ENCODE measurements around the gene MAPKAPK2.
"Not testable (repeated sequence)": the region's sequence is repeated elsewhere in the genome, so short reads cannot be mapped to it uniquely, and the experiment has no call there.

Gene MAPKAPK2

DNA sequence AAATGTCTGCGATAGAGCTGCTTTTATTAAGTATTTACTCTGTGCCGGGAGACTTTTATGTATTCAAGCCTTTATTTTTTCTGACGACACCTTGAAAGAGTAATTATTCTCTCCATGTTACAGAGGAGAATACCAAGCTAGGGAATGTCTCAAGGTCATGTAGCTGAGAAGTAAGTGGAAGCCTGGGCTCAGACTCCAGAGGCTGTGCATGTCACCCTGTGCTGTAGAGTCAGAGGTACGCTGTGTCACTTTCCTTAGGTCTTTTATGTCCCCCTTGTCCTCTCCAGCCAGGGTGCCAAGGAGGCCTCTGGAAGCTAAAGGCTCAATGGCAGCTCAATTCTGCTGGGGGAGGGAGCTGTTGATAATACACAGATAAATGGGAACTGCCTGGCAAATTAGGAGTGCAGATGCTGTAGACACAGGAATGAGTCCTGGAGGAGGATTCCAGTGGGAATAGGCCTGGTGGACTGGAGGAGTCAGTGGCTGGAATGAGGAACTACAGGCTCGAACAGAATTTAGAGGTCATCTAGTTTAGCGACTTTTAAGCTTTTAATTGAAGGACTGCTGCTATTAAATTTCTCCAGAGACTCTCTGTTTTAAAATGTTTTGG, 76.6 kb downstream of the MAPKAPK2 start:
- Mint-ChIP-seq H3K9me3 (no peaks in the 10 kb centered on the region), H3K36me3 (ENCODE audit: low read depth) (no peaks in the 10 kb centered on the region), H3K27ac (peak overlapping the region in 1 of 3 experiments; percentile 8), H3K4me3 (no peak overlapping the region), H3K4me1 (no peaks in the 10 kb centered on the region), H3K27me3 (ENCODE audit: low read depth) (peaks cover 5% of the 10 kb centered on the region)
- TF ChIP-seq, protein P1, sequence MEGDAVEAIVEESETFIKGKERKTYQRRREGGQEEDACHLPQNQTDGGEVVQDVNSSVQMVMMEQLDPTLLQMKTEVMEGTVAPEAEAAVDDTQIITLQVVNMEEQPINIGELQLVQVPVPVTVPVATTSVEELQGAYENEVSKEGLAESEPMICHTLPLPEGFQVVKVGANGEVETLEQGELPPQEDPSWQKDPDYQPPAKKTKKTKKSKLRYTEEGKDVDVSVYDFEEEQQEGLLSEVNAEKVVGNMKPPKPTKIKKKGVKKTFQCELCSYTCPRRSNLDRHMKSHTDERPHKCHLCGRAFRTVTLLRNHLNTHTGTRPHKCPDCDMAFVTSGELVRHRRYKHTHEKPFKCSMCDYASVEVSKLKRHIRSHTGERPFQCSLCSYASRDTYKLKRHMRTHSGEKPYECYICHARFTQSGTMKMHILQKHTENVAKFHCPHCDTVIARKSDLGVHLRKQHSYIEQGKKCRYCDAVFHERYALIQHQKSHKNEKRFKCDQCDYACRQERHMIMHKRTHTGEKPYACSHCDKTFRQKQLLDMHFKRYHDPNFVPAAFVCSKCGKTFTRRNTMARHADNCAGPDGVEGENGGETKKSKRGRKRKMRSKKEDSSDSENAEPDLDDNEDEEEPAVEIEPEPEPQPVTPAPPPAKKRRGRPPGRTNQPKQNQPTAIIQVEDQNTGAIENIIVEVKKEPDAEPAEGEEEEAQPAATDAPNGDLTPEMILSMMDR (IDR thresholded peaks at IDR 0.05; ENCODE audit: unreplicated experiment in 3 of 3), result peak in 2 of 3 experiments; percentile 21 to 32

DNA sequence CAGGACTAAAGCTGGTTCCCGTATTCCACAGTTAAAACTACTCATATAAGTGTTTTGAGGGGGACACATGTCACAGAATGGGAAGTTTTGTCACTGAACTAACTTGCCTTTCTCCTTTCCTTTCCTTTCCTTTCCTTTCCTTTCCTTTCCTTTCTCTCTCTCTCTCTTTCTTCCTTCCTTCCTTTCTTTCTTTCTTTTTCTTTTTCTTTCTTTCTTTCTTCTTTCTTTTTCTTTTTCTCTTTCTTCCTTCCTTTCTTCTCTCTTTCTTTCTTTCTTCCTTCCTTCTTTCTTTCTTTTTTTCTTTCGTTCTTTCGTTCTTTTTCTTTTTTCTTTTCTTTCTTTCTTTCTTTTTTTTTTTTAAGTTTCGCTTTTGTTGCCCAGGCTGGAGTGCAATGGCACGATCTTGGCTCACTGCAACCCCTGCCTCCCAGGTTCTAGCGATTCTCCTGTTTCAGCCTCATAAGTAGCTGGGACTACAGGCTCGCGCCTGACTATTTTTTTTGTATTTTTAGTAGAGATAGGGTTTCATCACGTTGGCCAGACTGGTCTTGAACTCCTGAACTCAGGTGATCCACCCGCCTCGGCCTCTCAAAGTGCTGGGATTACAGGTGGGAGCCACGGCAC, 78.1 kb downstream of the MAPKAPK2 start:
- not testable (repeated sequence) for H3K27ac Mint-ChIP-seq; H3K27me3 Mint-ChIP-seq (ENCODE audit: low read depth); H3K4me3 Mint-ChIP-seq; H3K36me3 Mint-ChIP-seq (ENCODE audit: low read depth); H3K4me1 Mint-ChIP-seq; H3K9me3 Mint-ChIP-seq

DNA sequence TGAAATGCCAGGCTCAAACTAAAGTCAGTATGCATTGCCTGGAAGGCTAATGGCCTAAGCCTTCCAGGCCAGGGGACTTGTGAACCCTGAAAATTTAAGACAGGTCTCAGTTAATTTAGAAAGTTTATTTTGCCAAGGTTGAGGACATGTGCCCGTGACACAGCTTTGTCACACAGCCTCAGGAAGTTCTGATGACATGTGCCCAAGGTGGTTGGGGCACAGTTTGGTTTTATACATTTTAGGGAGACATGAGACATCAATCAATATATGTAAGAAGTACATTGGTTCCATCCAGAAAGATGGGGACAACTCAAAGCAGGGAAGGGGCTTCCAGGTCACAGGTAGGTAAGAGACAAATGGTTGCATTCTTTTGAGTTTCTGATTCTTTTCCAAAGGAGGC, 81.1 kb downstream of the MAPKAPK2 start:
- Mint-ChIP-seq H3K27me3 (ENCODE audit: low read depth) (peaks cover 17% of the 10 kb centered on the region), H3K4me1 (peaks cover 13% of the 10 kb centered on the region)
- not testable (repeated sequence) for H3K4me3 Mint-ChIP-seq; H3K36me3 Mint-ChIP-seq (ENCODE audit: low read depth); H3K27ac Mint-ChIP-seq; H3K9me3 Mint-ChIP-seq

DNA sequence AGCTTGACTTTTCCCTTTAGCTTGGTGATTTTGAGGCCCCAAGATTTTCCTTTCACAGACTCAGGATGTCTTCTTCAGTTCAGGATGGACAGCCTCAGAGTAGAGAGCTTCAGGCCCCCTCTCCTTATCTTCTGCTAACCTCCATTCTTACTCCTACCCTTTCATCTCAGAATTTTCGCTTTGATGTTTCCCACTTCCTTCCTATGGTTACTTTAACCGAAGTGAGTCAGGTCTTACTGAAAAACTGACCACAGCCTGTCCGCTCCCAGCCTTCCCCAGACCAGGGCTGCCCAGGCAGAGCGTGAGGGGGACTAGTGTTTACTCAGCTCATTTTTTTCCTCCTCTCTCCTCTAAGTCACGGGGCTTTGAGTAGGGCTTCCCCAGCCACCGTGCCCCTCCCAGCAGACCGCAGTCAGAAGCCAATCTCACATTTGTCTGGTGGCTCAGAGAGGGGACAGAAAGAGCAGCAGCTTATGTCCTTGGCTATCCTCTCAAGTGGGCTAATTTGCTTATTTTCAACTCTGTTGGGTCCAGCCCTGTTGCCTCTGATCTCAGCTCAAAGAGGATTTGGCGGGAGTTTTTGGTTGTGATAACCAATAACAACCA, 81.6 kb downstream of the MAPKAPK2 start:
- Mint-ChIP-seq H3K27ac (no peak overlapping the region), H3K4me1 (peaks cover 19% of the 10 kb centered on the region), H3K4me3 (no peak overlapping the region), H3K36me3 (ENCODE audit: low read depth) (no peaks in the 10 kb centered on the region), H3K9me3 (no peaks in the 10 kb centered on the region), H3K27me3 (ENCODE audit: low read depth) (peaks cover 15% of the 10 kb centered on the region)
- TF ChIP-seq, protein P1 (IDR thresholded peaks at IDR 0.05; ENCODE audit: unreplicated experiment in 3 of 3), result no peak

DNA sequence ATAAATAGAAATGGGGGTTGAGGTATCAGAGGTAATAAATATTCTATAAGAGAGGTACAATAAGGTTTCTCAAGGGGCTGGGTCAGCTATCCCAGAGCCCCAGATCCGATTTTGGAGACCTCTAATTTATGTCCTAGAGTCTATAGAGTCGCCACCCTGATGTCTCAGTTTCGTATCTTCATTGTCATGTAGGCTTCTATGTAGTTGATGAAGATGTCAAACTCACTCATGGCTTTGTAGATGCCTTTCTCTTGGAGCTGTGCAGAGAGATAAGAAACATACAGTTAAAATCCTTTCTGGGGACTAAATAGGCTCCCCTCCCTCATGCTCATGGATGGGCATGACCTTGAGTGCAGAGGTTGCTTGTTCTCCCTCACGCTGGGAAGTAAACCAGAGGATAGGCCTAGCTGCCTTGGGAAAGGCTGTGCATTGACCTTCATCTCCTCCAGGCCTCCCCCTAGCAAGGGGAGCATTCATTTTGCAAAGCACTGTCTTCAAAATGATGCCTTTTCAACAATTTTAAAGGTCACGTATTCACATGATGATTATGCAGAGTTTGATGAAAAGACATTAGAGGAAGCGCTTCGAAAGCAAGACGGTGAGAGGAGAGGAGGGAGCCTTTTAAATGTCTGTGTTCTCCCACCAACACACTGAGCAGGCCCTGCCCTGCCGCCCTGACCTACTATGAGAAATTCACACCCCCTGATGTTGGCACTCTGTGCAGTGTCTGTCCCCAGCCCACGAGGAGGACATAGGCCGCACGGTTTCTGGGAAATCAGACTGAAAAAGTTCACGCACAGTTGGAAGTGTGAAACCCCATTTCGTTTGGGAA, 84.0 kb downstream of the MAPKAPK2 start:
- Mint-ChIP-seq H3K27ac (no peak overlapping the region), H3K9me3 (no peaks in the 10 kb centered on the region), H3K4me3 (no peak overlapping the region), H3K27me3 (ENCODE audit: low read depth) (peaks cover 18% of the 10 kb centered on the region), H3K4me1 (peaks cover 33% of the 10 kb centered on the region), H3K36me3 (ENCODE audit: low read depth) (no peaks in the 10 kb centered on the region)
- TF ChIP-seq, protein P1 (IDR thresholded peaks at IDR 0.05; ENCODE audit: unreplicated experiment in 3 of 3), result no peak

DNA sequence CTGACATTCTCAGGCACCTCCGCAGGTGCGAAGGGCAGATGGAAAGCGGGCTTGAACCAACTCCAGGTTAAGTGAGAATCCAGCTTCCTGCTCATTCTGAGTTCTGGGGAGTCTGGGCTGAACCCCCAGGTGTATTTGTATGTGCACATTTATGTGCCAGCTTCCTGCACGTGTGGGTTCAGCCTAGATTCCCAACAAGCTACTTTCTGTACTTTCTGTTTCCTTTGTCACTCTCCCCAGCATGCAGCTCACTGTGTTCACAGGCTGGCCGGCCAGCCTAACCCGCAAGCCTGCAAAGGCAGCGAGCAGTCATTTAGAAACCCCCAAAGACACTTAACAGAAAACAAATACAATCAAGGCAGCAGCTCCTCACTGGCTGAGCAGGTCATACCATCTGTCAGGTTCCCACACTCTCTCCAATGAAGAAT, 84.6 kb downstream of the MAPKAPK2 start:
- H3K27me3 Mint-ChIP-seq (ENCODE audit: low read depth), result peaks cover 18% of the 10 kb centered on the region
- TF ChIP-seq, protein P1 (IDR thresholded peaks at IDR 0.05; ENCODE audit: unreplicated experiment in 3 of 3), result no peak
- no peaks in the 10 kb centered on the region for H3K36me3 Mint-ChIP-seq (ENCODE audit: low read depth)
- peak overlapping the region in 1 of 3 experiments; percentile 73 for H3K27ac Mint-ChIP-seq
- H3K9me3 Mint-ChIP-seq, result no peaks in the 10 kb centered on the region
- H3K4me1 Mint-ChIP-seq, result peaks cover 33% of the 10 kb centered on the region
- no peak overlapping the region for H3K4me3 Mint-ChIP-seq
